Left forelimb (tissue), 1 donor: Measurements from ENCODE around the gene WNT7B.

Experiments
- DNase-seq: peaks from one replicate; pipeline ENCODE4 v3.0.0-alpha.2; 2018; ENCODE audit warnings: low spot score

WNT7B gene

DNA sequence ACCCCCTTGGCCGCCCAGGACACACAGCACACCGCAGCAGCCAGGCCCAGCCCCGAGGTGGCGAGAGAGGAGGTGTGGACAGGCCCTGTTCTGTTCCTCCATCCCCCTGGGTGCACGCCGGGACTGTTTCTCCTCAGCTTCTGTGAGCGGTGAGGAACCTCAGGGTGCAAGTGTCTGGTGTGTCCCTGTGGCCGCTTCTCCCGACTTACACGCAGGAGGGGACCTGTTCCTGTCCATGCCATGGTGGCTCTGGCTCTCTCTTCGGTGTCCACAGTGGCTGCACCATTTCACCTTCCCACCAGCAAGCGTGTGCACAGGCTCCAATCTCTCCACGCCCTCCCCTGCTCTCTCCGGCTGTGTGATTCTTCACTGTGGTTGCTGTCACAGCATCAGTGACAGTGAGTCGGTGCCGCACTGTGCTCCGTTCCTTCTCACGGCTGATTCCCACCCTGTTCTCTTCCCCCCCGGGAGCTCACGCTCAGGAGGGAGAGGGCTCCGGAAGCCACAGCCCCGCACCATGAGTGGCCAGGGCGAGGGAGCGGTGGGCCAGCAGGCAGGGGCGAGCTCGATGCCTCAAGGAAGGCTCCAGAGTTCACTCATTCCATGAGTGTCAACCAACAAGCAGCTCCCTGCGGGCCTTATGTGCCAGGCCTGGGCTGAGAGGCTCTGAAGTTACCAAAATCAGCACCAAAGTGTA lies 18.6 kb upstream of the WNT7B start:
- no peak for DNase-seq

DNA sequence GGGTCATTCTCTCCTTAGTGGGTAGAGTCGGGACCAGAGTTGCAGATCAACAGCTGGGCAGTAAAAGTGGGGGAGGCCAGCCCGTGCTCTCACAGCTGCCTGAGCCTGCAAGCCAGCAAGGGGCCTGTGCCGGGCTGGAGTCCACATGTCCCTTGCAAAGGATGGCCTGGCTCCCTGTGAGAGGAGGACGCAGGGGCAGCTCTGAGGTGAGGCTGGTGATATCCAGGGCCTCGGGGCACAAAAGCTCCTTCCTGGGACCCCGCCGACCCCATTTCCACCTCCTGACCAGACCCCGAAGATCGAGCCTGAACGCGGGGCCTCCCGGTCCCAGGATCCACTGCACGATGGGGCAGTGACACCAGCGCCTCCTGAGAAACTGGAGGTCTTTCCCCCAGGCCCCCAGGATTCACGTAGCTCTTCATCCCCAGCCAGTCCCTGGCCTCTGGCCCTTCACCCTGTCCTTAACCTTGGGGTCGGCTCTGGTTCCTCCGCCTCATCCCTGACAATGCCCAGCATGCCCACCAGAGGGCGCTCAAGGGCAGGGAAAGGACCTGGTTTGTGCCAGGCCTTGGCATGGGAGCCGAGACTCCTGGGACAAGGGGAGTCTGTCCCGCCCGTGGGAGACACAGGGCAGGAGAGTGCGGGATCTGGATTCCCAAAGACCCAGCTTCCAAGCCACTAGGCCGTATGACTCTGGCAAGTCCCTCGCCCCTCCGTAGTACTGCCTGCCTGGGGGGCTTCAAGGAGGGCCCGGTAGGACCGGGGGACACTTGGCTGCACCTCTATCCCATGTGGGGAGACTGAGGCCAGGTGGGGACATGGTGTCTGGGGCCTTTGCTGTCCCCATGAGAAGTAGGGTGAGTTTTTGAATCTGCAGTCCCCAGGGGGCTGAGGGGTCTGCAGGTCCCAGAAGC lies 17.8 kb upstream of the WNT7B start:
- peak; percentile 87 for DNase-seq

DNA sequence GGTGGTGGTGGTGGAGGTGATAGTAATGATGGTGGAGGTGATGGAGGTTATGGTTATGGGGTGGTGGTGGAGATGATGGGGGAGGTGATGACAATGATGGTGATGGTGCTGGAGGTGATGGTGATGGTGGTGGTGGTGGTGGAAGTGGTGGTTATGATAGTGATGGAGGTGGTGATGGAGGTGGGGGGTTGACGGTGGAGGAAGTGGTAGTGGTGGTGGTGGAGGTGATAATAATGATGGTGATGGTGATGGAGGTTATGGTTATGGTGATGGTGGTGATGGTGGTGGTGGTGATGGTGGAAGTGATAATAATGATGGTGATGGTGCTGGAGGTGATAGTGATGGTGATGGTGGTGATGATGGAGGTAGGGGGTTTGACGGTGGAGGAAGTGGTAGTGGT lies 16.9 kb upstream of the WNT7B start:
- no peak for DNase-seq

- DNase-seq = no peak
Observed at GRCh38 chr22:45993143-45993692, 16.3 kb upstream of the WNT7B start.

DNA sequence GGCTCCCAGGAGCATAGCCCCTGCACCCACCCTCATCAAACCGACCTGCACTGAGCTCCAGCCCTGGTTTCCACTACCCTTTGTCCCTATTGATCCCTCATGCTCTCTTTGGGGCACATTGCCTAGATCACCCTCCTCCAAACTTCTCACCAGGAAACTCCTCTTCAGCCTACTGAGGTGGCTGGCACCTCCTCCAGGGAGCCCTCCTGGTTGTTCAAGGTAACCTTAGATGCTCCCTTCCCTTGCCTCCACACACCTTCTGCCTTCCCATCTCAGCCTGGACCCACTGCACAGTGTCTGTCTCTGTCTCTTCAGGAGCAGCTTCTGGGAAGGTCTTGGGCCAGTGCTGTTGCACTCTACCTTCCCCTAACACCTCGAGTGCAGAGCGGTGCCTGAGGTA lies 15.8 kb upstream of the WNT7B start:
- DNase-seq = no peak

GRCh38 chr22:45991098-45991497 lies 14.1 kb upstream of the WNT7B start:
- DNase-seq = no peak

GRCh38 chr22:45987136-45987861 lies 10.3 kb upstream of the WNT7B start:
- no peak for DNase-seq

- no peak for DNase-seq
Observed at GRCh38 chr22:45984316-45984916, 7.5 kb upstream of the WNT7B start.

GRCh38 chr22:45983797-45984196 lies 6.8 kb upstream of the WNT7B start:
- no peak for DNase-seq

GRCh38 chr22:45980761-45981160 lies 3.8 kb upstream of the WNT7B start:
- no peak for DNase-seq

DNA sequence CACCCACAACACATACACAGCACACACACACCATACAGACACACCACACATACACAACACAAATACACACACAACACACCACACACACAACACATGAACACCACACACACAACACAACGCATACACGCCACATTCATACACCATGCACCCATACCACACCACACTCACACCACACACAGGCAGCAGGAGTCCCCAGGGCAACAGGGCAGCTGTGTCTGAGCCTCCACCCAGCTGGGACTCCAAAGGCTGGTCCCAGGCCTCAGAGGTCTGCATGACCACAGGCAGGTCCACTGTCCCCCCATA lies 3.3 kb upstream of the WNT7B start:
- DNase-seq = no peak

- no peak for DNase-seq
Observed at GRCh38 chr22:45978275-45978713, 1.3 kb upstream of the WNT7B start.

DNA sequence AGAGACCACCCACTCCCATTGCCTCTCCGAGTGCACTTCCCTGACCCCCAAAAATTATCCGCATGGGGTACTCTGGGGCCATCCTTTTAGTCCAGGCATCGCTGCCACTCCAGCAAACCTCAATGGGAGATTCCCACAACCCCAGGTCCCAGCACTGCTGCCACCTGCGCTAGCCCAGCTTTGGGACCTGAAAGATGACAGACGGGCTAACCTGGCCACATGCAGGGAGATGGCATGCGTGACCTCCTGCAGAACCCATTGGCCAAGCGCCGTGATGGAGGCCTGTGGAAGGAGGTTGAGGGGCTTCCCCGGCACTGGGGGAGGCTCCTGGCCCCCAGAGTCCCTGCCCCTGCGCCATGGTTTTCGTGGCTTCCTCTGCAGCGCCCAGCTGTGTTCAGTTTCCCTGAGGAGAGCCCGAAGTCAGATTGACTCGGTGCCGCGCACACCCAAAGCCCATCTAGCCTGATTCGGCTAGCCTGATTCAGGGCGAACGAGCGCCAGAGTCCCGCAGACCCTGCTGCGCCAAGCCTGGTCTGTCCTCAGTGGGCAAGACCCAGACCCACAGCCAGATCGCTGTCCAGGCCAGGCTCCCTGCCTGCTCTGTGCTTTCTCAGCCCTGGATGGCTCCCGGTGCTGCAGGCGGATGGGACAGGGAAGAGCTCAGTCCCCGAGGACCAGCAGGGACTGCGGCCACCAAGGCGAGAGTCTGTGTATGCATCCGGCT lies 751 bp upstream of the WNT7B start:
- no peak for DNase-seq

- no peak for DNase-seq
Observed at GRCh38 chr22:45976254-45977002, 534 bp downstream of the WNT7B start.

DNA sequence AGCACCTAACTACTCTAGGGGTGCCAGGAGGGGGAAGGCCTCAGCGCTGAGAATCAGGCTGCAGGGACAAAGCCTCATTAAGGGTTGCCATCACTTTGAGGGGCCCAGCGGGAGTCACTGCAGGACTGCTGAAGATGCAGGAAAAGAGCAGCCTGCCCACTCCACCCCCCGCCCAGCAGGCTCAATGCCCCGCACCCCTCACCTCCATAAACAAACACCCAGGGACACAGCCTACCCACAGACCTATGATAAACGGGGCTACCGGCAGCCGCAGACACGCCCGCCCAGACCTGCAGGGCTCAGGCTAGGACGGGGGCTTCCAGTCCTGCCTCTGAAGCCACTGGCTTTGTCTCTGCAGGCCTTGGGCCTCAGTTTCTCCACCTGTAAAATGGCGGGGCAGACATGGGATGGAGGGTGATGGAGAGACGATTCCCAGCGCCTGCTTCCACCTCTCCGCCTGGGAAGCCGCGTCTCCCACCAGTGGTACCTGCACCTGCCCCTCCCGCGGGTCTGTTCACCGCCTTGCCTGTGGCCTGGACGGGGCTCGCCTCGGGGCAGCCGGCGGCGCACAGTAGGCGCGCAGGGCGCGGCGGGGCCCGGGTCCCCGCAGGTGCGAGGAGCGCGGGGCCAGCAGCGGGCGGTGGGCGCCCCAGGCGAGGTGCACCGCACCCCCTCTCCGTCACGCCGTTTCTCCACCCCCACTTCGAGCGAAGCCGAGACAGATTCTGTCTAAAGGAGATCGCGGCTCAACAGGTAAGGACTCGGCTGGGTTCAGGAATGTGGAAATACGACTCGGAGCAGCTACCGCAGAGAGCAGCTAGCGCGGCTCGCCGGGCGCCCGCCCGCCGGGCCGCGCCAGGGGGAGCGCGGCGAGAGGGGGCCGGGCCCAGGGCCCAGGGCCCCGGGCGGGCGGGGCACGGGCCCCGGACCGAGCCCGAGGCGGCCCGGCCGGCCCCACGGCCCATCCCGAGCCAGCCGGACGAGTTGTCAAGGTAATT lies 1.5 kb downstream of the WNT7B start:
- no peak for DNase-seq

DNA sequence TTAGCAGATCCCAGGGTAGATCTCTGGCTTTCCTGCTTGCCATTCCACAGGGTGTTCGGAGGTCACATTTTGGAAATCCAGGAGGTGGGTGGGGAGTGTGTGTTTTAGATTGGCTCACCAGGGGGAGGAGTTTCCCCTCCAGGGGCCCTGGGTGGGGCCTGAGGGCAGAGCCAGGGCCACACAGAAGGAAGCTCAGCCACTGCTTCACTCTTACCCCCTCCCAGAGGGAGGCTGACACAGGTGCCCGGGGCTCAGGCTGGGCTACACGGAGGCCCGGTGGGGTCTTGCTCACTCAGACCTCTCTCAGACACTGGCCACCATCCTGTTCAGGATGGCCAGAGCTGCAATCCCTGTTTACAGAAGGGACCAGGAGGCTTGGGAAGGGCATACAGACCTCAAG lies 2.5 kb downstream of the WNT7B start:
- no peak for DNase-seq

GRCh38 chr22:45972889-45973253 lies 4.1 kb downstream of the WNT7B start:
- DNase-seq = no peak

- DNase-seq = no peak
Observed at GRCh38 chr22:45972091-45972888, 4.7 kb downstream of the WNT7B start.
